Renal cortical epithelial cell (primary cell): ENCODE data around the gene PLA2G4C. TPM values are rescaled to one million over a fixed set of nuclear protein-coding genes. Genes with fewer than 3 reads are reported as not detected.

Experiments used
- total RNA-seq: library from RNA; depleted of rRNA; stranded (reverse); fragments of >200 nt; gene quantifications from 2 replicates; pipeline ENCODE4 v1.2.3, GENCODE V29; 2014

PLA2G4C gene
- total RNA-seq, 1 donor from 2014 or later: 9.4 TPM

Other genes starting within 250 kb of the PLA2G4C start
- not detected in 2 replicates for gene SULT2A1, start 224.5 kb downstream of the PLA2G4C start, total RNA-seq
- not detected in 2 replicates for gene BSPH1, start 118.6 kb downstream of the PLA2G4C start, total RNA-seq
- gene ELSPBP1, start 116.2 kb downstream of the PLA2G4C start, total RNA-seq: not detected in 2 replicates
- gene CABP5, start 66.7 kb downstream of the PLA2G4C start, total RNA-seq: not detected in 2 replicates
- gene LIG1, start 59.5 kb upstream of the PLA2G4C start, total RNA-seq: 8.8 and 27.3 TPM in 2 replicates
- gene ZSWIM9, start 59.9 kb upstream of the PLA2G4C start, total RNA-seq: 1.0 and 5.6 TPM in 2 replicates
- gene CARD8, start 145.1 kb upstream of the PLA2G4C start, total RNA-seq: 5.0 and 16.3 TPM in 2 replicates
- gene ZNF114, start 159.3 kb upstream of the PLA2G4C start, total RNA-seq: 2.6 and 3.1 TPM in 2 replicates
- 30.3 and 48.8 TPM in 2 replicates for gene EMP3, start 214.7 kb upstream of the PLA2G4C start, total RNA-seq